CD14-positive monocyte (primary cell): ENCODE measurements around the gene POU2F1. TPM values are rescaled to one million over a fixed set of nuclear protein-coding genes. Genes with fewer than 3 reads are reported as not detected.

Experiments
- DNase-seq, 3 donors: peaks; one replicate each; pipeline ENCODE4 v3.0.0-alpha.2; 2011 to 2022
- H2AFZ ChIP-seq: 2 replicates; pipeline ENCODE4 v1.6.0; 2012; ENCODE audit warnings: mild to moderate bottlenecking, low read depth, low read length, inconsistent platforms; ENCODE audit not compliant: insufficient read depth, poor library complexity, severe bottlenecking
- H3K27ac ChIP-seq, 2 donors: 1 replicate in 1 of 2; 2 replicates in 1 of 2; pipeline ENCODE4 v1.5.1; 2012 to 2013; ENCODE audit warnings: low read length in 2 of 2, control low read depth in 1 of 2, inconsistent platforms in 1 of 2, low read depth in 1 of 2, mild to moderate bottlenecking in 1 of 2
- H3K27me3 ChIP-seq, 2 donors: one replicate each; pipeline versions ENCODE4 v1.6.0 to v1.6.1; 2011 to 2013; ENCODE audit warnings: low read length in 2 of 2; ENCODE audit not compliant: control insufficient read depth in 2 of 2, insufficient read depth in 2 of 2
- H3K36me3 ChIP-seq, 2 donors: replicated peaks in 1 of 2; 1 replicate in 1 of 2; 2 replicates in 1 of 2; pipeline versions ENCODE4 v1.5.1 to v1.6.1; 2012 to 2013; ENCODE audit warnings: low read length in 2 of 2, control low read depth in 1 of 2, inconsistent platforms in 1 of 2, mild to moderate bottlenecking in 1 of 2; ENCODE audit not compliant: insufficient read depth in 2 of 2, control insufficient read depth in 1 of 2
- H3K4me1 ChIP-seq, 2 donors: 1 replicate in 1 of 2; 2 replicates in 1 of 2; pipeline versions ENCODE4 v1.5.1 to v1.6.1; 2012 to 2013; ENCODE audit warnings: low read length in 2 of 2, control low read depth in 1 of 2, inconsistent platforms in 1 of 2, mild to moderate bottlenecking in 1 of 2, moderate library complexity in 1 of 2; ENCODE audit not compliant: insufficient read depth in 2 of 2, control insufficient read depth in 1 of 2
- H3K4me2 ChIP-seq: replicated peaks from 2 replicates; pipeline ENCODE3; 2012; ENCODE audit warnings: low read length, moderate library complexity, mild to moderate bottlenecking; ENCODE audit not compliant: poor library complexity, severe bottlenecking; ENCODE audit errors: extremely low read depth
- H3K4me3 ChIP-seq, 3 experiments: fragments of 200-600 bp in 1 of 3; sonication (generic) in 1 of 3; replicated peaks in 1 of 3; 1 replicate in 2 of 3; 2 replicates in 1 of 3; pipeline ENCODE4 v1.5.1; 2011 to 2013; ENCODE audit warnings: low read length in 3 of 3, mild to moderate bottlenecking in 3 of 3, control low read depth in 2 of 3, low read depth in 2 of 3, inconsistent platforms in 1 of 3, moderate library complexity in 1 of 3
- H3K79me2 ChIP-seq: 2 replicates; pipeline ENCODE4 v1.6.0; 2012; ENCODE audit warnings: mild to moderate bottlenecking, control low read depth, inconsistent platforms, low read length, moderate library complexity; ENCODE audit not compliant: insufficient read depth
- H3K9ac ChIP-seq: 2 replicates; pipeline ENCODE4 v1.6.0; 2017; ENCODE audit warnings: low read length, mild to moderate bottlenecking; ENCODE audit not compliant: insufficient read depth, poor library complexity, severe bottlenecking
- H3K9me3 ChIP-seq, 2 donors: replicated peaks in 1 of 2; 1 replicate in 1 of 2; 2 replicates in 1 of 2; pipeline versions ENCODE4 v1.5.1 to v1.6.1; 2012 to 2013; ENCODE audit warnings: low read length in 2 of 2, control low read depth in 1 of 2; ENCODE audit not compliant: control insufficient read depth in 1 of 2, insufficient read depth in 1 of 2
- H4K20me1 ChIP-seq: 2 replicates; pipeline ENCODE4 v1.6.0; 2012; ENCODE audit warnings: mild to moderate bottlenecking, low read length, control low read depth, moderate library complexity; ENCODE audit not compliant: insufficient read depth
- H3K27ac Mint-ChIP-seq, 7 donors: one replicate each; pipeline ENCODE4 v1.8.0; 2020; ENCODE audit warnings: mild to moderate bottlenecking in 7 of 7, mixed read lengths in 7 of 7, moderate library complexity in 6 of 7, inconsistent platforms in 2 of 7
- H3K27me3 Mint-ChIP-seq, 3 donors: one replicate each; pipeline ENCODE4 v1.8.0; 2021 to 2022; ENCODE audit warnings: low read depth in 3 of 3, mild to moderate bottlenecking in 3 of 3, mixed read lengths in 3 of 3, moderate library complexity in 3 of 3, inconsistent platforms in 1 of 3
- H3K36me3 Mint-ChIP-seq, 2 donors: one replicate each; pipeline ENCODE4 v1.8.0; 2020; ENCODE audit warnings: mixed read lengths in 2 of 2, inconsistent platforms in 1 of 2, mild to moderate bottlenecking in 1 of 2
- H3K4me1 Mint-ChIP-seq: one replicate; pipeline ENCODE4 v1.8.0; 2020; ENCODE audit warnings: mild to moderate bottlenecking, mixed read lengths
- H3K4me3 Mint-ChIP-seq, 2 donors: one replicate each; pipeline ENCODE4 v1.8.0; 2020; ENCODE audit warnings: mild to moderate bottlenecking in 2 of 2, mixed read lengths in 2 of 2, moderate library complexity in 1 of 2
- H3K9me3 Mint-ChIP-seq, 7 donors: one replicate each; pipeline ENCODE4 v1.8.0; 2020 to 2022; ENCODE audit warnings: mixed read lengths in 7 of 7, mild to moderate bottlenecking in 6 of 7, moderate library complexity in 6 of 7, inconsistent platforms in 2 of 7
- CTCF ChIP-seq: fragments of 200-600 bp; IDR thresholded peaks from one replicate; pipeline ENCODE4 v1.8.0; 2022; ENCODE audit warnings: antibody characterized with exemption, mild to moderate bottlenecking
- WGBS: methylation state at CpG from one replicate; pipeline ENCODE4 v1.1.5; 2013; ENCODE audit warnings: missing lambda C conversion rate; ENCODE audit not compliant: insufficient coverage; 5-methylcytosine and 5-hydroxymethylcytosine counted together
- intact Hi-C, 2 donors: fragments of 100-400 bp; cut with micrococcal nuclease; formaldehyde crosslinking; loops; one replicate each; pipeline versions ENCODE4 v1.15.0 to v1.15.1; 2023
- polyA plus RNA-seq, 3 donors: library from polyadenylated mRNA; depleted of rRNA in 1 of 3; unstranded in 2 of 3; stranded (reverse) in 1 of 3; fragments of 300-500 nt in 2 of 3; fragments of >200 nt in 1 of 3; fragmentation: Illumina TruSeq in 2 of 3; gene quantifications; 1 replicate in 2 of 3; 2 replicates in 1 of 3; pipeline ENCODE4 v1.2.3, GENCODE V29; 2012 to 2021

Gene POU2F1
- polyA plus RNA-seq, 3 donors = 2.3 to 4.2 (median 3.9) TPM

- intact Hi-C loops = no loop called here
- DNase-seq = no peak
- Histone ChIP-seq H3K9ac (no peak overlapping the region), H3K4me1 (no peaks in the 10 kb centered on the region), H3K4me2 (no peak overlapping the region), H3K36me3 (no peaks in the 10 kb centered on the region), H3K27ac (no peak overlapping the region), H3K27me3 (no peaks in the 10 kb centered on the region), H3K9me3 (peaks cover 0 to 3% of the 10 kb centered on the region in 2 donors), H4K20me1 (peaks cover 31% of the 10 kb centered on the region), H3K4me3 (no peak overlapping the region), H3K79me2 (peaks cover 18% of the 10 kb centered on the region), H2AFZ (no peak overlapping the region)
- Mint-ChIP-seq H3K27me3 (peaks cover 0 to 2% (median 0%) of the 10 kb centered on the region in 3 donors), H3K27ac (peak overlapping the region in 2 of 7 donors; percentile 28 to 41), H3K9me3 (peaks cover 0 to 3% (median 3%) of the 10 kb centered on the region in 7 donors), H3K36me3 (peaks cover 1 to 7% of the 10 kb centered on the region in 2 donors), H3K4me1 (peaks cover 21% of the 10 kb centered on the region), H3K4me3 (no peak overlapping the region)
- WGBS = 85% methylated on average over 1 of the region's 4 CpGs
- no peak for TF ChIP-seq CTCF
Observed at GRCh38 chr1:167248707-167249642, 28.3 kb downstream of the POU2F1 start.

GRCh38 chr1:167249702-167250101 is 29.0 kb downstream of the POU2F1 start:
- Histone ChIP-seq H3K9ac (no peak overlapping the region), H3K4me3 (no peak overlapping the region), H3K79me2 (peaks cover 18% of the 10 kb centered on the region), H4K20me1 (peaks cover 25% of the 10 kb centered on the region), H3K9me3 (no peaks in the 10 kb centered on the region), H3K4me2 (no peak overlapping the region), H3K36me3 (no peaks in the 10 kb centered on the region), H3K27ac (no peak overlapping the region), H2AFZ (no peak overlapping the region), H3K27me3 (no peaks in the 10 kb centered on the region), H3K4me1 (no peaks in the 10 kb centered on the region)
- peak in 2 of 3 donors; percentile 8 to 14 for DNase-seq
- peaks cover 0 to 2% (median 0%) of the 10 kb centered on the region in 3 donors for H3K27me3 Mint-ChIP-seq
- no peak overlapping the region for H3K27ac Mint-ChIP-seq
- WGBS = 83% methylated on average over 1 of the region's 1 CpG
- no peak for TF ChIP-seq CTCF
- H3K36me3 Mint-ChIP-seq = peaks cover 0 to 6% of the 10 kb centered on the region in 2 donors
- intact Hi-C loops = no loop called here
- H3K4me1 Mint-ChIP-seq = peaks cover 18% of the 10 kb centered on the region
- H3K4me3 Mint-ChIP-seq = no peak overlapping the region
- H3K9me3 Mint-ChIP-seq = no peaks in the 10 kb centered on the region
